Measurements from ENCODE around the gene SNRPA1.

DNA sequence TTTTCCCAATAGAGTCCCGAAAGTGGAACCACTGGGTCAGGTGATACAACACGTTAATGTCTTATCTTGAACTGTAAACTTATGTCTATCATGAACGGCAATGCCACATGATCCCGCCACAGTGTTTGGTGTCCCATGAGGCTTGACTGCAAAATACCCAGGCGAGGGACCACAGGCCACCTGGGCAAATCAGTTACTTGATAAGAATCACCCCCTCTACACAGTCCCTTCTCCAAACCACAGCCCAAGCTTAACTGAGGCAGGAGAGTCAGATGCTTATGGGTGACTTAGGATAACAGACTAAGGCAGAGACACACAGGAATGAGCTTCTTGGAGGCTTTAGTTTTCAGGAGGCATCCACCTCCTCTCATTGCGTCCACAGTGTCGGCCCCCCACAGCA, 42.9 kb upstream of the SNRPA1 start:
- TF ChIP-seq CTCF (IDR thresholded peaks at IDR 0.05; ENCODE audit: low read depth, low read length) (no peak), POLR2A (IDR thresholded peaks at IDR 0.05; ENCODE audit: extremely low read depth, insufficient read length) (no peak), MYC (IDR thresholded peaks at IDR 0.05; ENCODE audit: low read depth, low read length) (no peak)
- TF ChIP-seq, protein P1, sequence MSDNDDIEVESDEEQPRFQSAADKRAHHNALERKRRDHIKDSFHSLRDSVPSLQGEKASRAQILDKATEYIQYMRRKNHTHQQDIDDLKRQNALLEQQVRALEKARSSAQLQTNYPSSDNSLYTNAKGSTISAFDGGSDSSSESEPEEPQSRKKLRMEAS (IDR thresholded peaks at IDR 0.05; ENCODE audit: low read depth, low read length): no peak
